TTC549 (cell line): ENCODE measurements around the gene SPANXN3.
"Not testable (repeated sequence)": the region's sequence is repeated elsewhere in the genome, so short reads cannot be mapped to it uniquely, and the experiment has no call there.

Experiments used
- FAIRE-seq: peaks from 2 replicates; lab custom pipeline; 2012; peaks lifted over from hg19 to GRCh38; lab: Jason Lieb, UNC

Gene SPANXN3, protein sequence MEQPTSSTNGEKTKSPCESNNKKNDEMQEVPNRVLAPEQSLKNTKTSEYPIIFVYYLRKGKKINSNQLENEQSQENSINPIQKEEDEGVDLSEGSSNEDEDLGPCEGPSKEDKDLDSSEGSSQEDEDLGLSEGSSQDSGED

DNA sequence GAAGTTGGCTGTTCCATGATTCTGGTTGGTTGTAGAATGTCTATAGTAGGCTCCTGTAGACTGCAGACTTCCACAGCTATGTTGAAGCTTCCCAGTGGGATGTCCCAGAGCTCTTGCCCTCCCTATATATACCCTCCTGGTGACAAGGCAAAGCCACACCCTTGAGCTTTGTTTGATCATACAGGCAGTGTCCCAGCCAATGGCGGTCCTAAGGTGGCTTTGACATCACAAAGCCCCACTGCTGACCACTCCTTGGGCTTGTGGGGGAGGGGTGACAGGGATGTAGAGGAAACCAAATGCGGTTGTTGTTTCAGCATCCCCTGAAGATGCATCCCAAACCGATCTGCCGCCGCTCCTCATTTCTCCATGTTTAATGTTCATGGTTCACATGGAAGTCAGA lies at the start of gene SPANXN3:
Gene SPANXN3 (minus strand): TSS at position 101 of the 400 bp plus-strand sequence. CDS start 84 bp downstream, at position 17.
- not testable (repeated sequence) for FAIRE-seq

DNA sequence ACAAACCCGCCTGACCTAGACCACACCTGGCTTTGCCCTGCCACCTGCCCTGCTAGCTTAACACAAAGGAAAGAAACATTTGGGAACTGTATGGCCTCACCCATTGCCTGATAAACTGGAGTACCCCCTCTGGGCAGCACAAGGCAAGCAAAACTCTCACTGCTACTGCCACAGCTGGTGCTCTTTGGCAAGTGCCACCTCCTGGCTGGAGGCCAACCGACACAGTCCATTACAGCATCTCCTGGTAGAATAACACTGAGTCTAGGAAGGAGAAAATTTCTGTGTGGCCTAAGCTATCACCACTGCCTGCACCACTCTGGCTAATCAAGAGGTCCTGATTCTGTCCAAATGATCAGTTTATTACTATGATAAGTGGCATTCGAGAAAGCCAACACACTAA lies 18.9 kb upstream of the SPANXN3 start:
- no peak for FAIRE-seq

DNA sequence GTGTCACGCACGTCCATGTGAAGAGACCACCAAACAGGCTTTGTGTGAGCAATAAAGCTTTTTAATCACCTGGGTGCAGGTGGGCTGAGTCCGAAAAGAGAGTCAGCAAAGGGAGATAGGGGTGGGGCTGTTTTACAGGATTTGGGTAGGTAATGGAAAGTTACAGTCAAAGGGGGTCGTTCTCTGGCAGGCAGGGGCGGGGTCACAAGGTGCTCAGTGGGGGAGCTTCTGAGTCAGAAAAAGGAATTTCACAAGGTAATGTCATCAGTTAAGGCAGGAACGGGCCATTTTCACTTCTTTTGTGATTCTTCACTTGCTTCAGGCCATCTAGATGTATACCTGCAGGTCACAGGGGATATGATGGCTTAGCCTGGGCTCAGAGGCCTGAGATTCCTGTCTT lies 15.1 kb downstream of the SPANXN3 start:
- not testable (repeated sequence) for FAIRE-seq

DNA sequence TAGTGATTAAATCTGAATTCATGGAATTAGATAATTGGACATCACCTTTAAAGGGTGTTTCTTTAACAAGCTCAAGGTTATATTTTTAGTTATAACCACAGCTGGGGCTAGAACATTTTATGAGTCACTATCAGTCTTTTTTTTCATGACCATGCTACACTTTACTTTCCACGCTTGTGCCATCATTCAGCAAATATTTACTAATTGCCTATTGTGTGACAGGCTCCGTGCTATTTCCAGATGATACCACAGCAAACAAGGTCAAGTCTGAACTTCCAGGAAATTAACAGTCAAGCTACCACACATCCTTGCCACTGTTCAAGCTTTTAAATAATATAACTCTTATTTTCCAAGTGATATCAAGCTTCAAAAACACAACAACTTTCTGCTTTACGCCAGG lies 16.5 kb downstream of the SPANXN3 start:
- FAIRE-seq: no peak

DNA sequence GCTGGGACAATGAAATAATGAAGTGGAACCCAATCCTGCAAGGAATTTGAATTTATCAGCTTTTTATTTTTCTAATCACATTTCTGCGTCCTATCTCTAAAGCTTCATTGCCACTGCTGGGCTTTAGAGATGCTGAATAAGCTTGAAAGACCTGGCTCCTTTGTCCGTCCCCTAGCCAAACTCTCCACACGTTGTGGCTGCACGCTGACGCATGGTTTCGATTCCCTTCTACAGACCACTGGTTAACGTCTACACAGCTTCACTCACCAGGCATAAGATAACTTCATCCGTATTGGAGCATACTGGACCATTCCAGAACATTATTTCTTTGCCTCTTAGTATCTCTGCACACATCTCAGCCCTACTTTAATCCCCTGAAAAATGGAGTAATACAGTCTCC lies 31.2 kb downstream of the SPANXN3 start:
- no peak for FAIRE-seq

DNA sequence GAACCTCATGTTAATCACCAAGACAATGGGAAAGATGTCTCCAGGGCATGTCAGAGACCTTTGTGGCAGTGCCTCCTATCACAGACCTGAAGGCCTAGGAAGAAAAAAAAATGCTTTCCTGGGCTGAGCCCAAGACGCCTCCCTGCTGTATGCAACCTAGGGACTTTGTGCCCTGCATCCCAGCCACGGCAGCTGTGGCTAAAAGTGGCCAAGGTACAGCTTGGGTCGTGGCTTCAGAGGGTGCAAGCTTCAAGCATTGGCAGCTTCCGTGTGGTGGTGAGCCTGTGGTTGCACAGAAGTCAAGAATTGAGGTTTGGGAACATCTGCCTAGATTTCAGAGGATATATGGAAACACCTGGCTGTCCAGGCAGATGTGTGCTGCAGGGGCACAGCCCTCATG lies 40.5 kb downstream of the SPANXN3 start:
- FAIRE-seq: no peak

DNA sequence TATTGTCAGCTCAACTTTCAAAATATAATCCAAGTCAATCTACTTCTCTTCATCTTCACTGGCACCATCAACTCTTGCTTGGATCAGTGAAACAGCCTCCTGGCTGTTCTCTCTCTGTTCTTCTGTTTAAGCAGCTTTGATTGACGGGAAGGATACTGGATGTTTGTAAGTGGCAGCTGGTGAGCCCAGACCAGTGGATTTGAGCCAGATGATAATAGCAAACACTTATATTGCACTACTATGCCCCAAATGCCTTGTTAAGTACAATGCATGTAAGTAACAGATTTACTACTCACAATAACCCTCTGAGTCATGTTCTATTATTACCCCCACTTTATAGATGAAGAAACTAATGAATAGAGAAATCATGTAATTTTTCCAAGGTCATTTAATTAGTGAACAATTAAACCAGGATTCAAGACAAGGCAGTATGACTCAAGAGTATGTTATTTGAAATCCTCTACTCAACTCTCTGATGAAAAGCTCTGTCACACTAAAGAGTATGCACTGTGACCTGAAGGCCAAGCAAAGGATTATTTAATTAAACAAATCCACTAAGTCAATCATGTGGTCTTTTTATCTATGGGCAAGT lies 44.8 kb downstream of the SPANXN3 start:
- no peak for FAIRE-seq

DNA sequence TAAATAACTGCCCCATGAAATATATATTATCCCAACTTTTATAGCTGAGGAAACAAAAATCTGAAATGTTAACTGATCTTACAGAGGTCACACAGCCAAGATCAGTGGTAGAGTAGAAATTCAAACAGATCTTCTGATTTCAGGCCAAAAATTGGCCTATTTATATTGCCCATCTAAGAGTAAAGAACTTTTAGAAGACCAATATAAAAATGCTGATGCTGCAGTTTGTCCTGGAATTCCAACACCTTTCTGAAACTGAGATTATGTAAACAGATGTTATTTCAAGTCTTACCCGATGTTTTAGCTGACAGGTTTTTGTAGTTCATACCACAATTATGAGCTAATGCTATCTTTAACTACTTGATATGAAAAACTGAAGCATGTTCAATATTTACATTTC lies 51.1 kb downstream of the SPANXN3 start:
- FAIRE-seq: no peak

DNA sequence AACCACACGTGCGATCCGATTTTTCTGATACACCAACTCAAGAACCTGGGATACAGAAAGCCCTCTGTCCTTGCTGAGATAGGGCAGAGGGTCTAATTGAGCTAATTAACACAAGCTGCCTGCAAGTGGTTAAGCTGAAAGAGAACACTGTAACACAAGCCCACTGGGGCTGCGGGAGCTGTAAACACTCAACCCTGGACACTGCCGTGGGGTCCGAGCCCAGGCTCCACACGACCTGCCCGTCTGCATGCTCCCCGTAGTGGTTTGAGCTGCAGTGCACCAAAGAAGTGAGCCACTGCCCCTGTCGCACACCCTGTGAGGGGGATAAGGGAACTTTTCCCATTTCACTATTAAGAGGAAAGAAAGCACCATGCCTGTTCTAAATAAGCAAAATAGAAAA lies 54.6 kb downstream of the SPANXN3 start:
- FAIRE-seq: no peak

DNA sequence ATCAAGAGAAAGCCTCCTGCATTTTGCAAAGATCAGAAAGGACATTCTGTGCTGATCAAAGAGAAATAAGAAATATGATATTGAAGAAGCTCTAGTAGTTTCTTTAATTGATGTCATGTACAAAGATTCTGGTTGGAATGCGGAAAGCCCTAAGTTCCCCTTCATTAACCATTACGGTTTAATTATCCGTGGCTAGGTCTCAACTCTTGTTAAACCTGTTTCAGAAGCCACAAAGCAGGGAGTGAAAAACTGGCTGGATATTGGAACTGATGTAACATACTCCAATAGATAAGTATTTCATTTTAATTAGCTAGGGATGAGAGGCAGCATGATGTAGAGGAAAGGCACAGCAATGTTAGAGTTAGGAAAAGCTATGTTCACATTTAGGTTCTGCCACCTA lies 55.7 kb downstream of the SPANXN3 start:
- no peak for FAIRE-seq
